WI38 (cell line): ENCODE data around the gene VIPAS39.

Experiments
- H3K4me3 ChIP-seq: 2 replicates; pipeline ENCODE4 v1.5.1; 2011; ENCODE audit warnings: low read depth, mild to moderate bottlenecking, control low read depth, low read length
- TF ChIP-seq, protein P1 (sequence below): IDR thresholded peaks from 2 replicates; pipeline ENCODE4 v1.5.1; 2012; ENCODE audit warnings: low read depth, mild to moderate bottlenecking, control low read depth, low read length

The VIPAS39 gene

GRCh38 chr14:77482422-77482821, 25.0 kb upstream of the VIPAS39 start:
- TF ChIP-seq, protein P1, sequence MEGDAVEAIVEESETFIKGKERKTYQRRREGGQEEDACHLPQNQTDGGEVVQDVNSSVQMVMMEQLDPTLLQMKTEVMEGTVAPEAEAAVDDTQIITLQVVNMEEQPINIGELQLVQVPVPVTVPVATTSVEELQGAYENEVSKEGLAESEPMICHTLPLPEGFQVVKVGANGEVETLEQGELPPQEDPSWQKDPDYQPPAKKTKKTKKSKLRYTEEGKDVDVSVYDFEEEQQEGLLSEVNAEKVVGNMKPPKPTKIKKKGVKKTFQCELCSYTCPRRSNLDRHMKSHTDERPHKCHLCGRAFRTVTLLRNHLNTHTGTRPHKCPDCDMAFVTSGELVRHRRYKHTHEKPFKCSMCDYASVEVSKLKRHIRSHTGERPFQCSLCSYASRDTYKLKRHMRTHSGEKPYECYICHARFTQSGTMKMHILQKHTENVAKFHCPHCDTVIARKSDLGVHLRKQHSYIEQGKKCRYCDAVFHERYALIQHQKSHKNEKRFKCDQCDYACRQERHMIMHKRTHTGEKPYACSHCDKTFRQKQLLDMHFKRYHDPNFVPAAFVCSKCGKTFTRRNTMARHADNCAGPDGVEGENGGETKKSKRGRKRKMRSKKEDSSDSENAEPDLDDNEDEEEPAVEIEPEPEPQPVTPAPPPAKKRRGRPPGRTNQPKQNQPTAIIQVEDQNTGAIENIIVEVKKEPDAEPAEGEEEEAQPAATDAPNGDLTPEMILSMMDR: no peak
- no peak overlapping the region for H3K4me3 ChIP-seq

DNA sequence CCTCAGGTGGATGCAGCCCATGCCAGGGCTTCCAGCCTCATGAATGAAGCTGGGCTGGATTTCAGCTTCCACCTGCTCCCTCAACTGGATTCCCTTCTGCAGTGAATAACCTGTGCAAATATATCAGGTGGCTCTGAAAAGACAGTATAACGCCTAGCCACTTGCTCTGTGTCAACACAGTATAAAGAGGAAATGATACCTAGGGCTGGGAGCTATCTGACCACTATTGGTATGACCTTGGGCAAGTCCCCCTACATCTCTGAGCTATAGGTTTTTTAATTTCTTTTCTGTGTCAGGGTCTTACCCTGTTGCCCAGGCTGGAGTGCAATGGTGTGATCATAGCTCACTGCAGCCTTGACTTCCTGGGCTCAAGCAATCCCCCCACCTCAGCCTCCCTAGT, 21.4 kb upstream of the VIPAS39 start:
- TF ChIP-seq, protein P1: no peak

GRCh38 chr14:77478029-77478428, 20.6 kb upstream of the VIPAS39 start:
- TF ChIP-seq, protein P1: no peak
- H3K4me3 ChIP-seq: no peak overlapping the region

More for the DNA sequence above, 21.4 kb upstream of the VIPAS39 start:
- H3K4me3 ChIP-seq: no peak overlapping the region

GRCh38 chr14:77475432-77476115, 18.2 kb upstream of the VIPAS39 start:
- no peak overlapping the region for H3K4me3 ChIP-seq
- TF ChIP-seq, protein P1: no peak

DNA sequence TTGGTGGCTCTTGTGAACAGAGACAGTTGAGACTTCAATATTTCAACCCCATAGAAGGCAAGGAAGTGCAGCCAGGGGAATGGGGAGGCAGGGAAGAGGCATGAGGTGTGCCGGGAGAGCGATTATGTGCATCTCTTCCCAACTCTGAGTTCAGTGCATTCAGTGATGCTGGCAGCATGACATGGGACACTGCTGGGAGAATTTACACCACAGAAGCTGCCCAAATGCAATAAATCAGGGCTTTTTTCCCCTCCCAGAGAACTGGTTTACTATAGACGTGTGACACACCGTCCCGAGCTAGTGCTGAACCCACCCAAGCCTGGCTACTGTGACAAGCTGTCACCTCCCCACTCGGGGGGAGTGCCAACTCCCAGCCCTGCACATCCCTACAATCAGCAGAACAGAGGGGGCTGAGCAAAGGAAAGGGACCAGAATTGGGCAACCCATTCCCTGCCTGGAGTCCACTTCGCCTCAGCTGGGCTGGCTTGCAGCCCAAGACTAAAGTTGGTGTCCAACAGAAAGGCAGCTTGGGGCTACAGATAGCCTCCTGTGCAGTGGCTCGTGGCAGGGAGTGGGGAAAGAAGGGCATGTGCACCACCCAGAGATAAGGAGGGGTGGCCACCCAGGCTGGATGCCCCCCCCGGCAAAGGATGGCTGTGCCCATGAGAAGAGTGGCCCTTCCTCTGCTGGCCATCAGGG, 17.2 kb upstream of the VIPAS39 start:
- TF ChIP-seq, protein P1: no peak

GRCh38 chr14:77473921-77474320, 16.5 kb upstream of the VIPAS39 start:
- TF ChIP-seq, protein P1: no peak
- H3K4me3 ChIP-seq: no peak overlapping the region

More for the DNA sequence above, 17.2 kb upstream of the VIPAS39 start:
- no peak overlapping the region for H3K4me3 ChIP-seq

DNA sequence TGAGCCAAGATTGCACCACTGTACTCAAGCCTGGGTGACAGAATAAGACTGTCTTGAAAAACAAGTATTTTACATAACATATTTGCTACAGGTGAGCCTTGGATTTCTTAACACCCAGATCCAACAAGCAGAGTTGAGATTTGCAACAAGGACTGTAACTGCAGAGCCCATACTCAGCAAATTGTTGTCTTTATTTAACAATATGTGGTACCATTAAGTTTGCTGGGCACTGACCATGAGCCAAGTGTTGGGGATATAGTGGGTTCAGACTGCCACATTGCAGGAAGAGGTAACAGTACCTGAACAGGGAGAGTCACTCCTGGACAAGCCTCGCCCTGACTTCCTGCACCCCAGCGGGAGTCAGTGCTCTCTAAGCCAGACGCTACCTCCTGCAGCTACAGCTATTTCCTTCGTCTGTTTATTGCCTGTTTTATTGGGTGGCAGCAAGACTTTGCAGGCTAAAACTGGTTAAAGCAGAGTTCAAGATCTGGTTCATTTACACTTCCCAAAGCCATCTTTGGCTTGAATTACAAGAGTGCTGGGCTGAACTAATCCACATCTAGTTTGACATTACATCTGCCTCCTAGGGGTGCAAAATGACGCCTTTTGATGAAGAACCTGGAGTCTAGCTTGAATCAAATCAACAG, 12.9 kb upstream of the VIPAS39 start:
- H3K4me3 ChIP-seq: no peak overlapping the region
- TF ChIP-seq, protein P1: no peak
